DND-41 (cell line): ENCODE data around the gene STEAP4.

Source experiments
- ATAC-seq: fragments of 200-7000 bp; cut with Tn5 transposase; 3 replicates; pipeline ENCODE4 v1.9.1; 2021; ENCODE audit warnings: low read depth; ENCODE audit not compliant: insufficient read depth
- DNase-seq: peaks from one replicate; pipeline ENCODE4 v3.0.0-alpha.2; 2020
- H2AFZ ChIP-seq: 2 replicates; pipeline ENCODE4 v1.6.0; 2012; ENCODE audit warnings: low read depth, low read length
- H3K27ac ChIP-seq: 2 replicates; pipeline ENCODE4 v1.5.1; 2012; ENCODE audit warnings: low read length, inconsistent platforms
- H3K27me3 ChIP-seq: fragments of 200-600 bp; sonication (generic); 2 replicates; pipeline ENCODE4 v1.6.0; 2012; ENCODE audit warnings: low read length, mild to moderate bottlenecking, inconsistent platforms; ENCODE audit not compliant: insufficient read depth, poor library complexity
- H3K36me3 ChIP-seq: 2 replicates; pipeline ENCODE4 v1.5.1; 2012; ENCODE audit warnings: low read length, inconsistent platforms; ENCODE audit not compliant: insufficient read depth
- H3K4me1 ChIP-seq: 2 replicates; pipeline ENCODE4 v1.5.1; 2012; ENCODE audit warnings: mild to moderate bottlenecking, low read length; ENCODE audit not compliant: insufficient read depth
- H3K4me2 ChIP-seq: 2 replicates; pipeline ENCODE4 v1.6.0; 2012; ENCODE audit warnings: mild to moderate bottlenecking, moderate library complexity, low read length, inconsistent platforms; ENCODE audit not compliant: insufficient read depth
- H3K4me3 ChIP-seq, 2 experiments: fragments of 200-600 bp in 1 of 2; shearing (Covaris generic) in 1 of 2; 2 replicates each; pipeline ENCODE4 v1.5.1; 2012 to 2016; ENCODE audit warnings: inconsistent platforms in 2 of 2, low read length in 2 of 2, mild to moderate bottlenecking in 2 of 2, low read depth in 1 of 2, moderate library complexity in 1 of 2
- H3K79me2 ChIP-seq: 2 replicates; pipeline ENCODE4 v1.6.0; 2012; ENCODE audit warnings: low read length, inconsistent platforms; ENCODE audit not compliant: insufficient read depth
- H3K9ac ChIP-seq: 2 replicates; pipeline ENCODE4 v1.6.0; 2012; ENCODE audit warnings: low read depth, mild to moderate bottlenecking, inconsistent platforms, low read length, moderate library complexity
- H3K9me3 ChIP-seq: 2 replicates; pipeline ENCODE4 v1.5.1; 2012; ENCODE audit warnings: low read length, moderate library complexity, mild to moderate bottlenecking, inconsistent platforms; ENCODE audit not compliant: insufficient read depth, severe bottlenecking
- H4K20me1 ChIP-seq: 2 replicates; pipeline ENCODE4 v1.6.0; 2012; ENCODE audit warnings: low read length; ENCODE audit not compliant: insufficient read depth
- EZH2 ChIP-seq: IDR thresholded peaks from 3 replicates; pipeline ENCODE4 v1.6.1; 2012; ENCODE audit warnings: borderline replicate concordance, low read depth, mild to moderate bottlenecking, moderate library complexity, low read length, inconsistent platforms; ENCODE audit not compliant: severe bottlenecking
- TF ChIP-seq, protein P1 (sequence below): IDR thresholded peaks from 2 replicates; pipeline ENCODE4 v1.5.1; 2012; ENCODE audit warnings: borderline replicate concordance, low read length, moderate library complexity, mild to moderate bottlenecking; ENCODE audit not compliant: poor library complexity, severe bottlenecking; ENCODE audit errors: extremely low read depth

STEAP4 gene

DNA sequence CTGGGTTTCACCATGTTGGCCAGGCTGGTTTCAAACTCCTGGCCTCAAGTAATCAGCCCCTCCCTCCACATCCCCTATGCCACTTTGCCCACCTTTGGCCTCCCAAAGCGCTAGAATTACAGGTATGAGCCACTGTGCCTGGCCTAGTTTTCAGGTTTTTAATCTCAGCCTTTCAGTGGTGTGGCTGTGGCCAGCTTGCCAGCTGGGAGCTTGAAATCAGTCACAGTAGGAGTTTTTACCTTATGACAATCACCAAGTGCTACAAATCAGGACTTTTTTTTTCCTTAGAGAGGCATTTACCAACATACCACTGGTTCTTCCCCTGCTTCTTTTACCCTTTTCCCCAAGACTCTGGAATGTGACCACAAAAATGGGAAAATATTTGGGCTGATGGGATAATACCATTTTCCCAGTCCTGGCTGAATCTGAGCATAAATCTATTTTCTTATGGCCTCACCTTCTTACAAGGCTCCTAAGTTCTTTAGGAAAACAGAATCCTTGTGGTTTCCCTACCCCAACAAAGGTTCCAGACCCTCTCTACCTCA is 6.2 kb downstream of the STEAP4 start:
- H3K4me1 ChIP-seq: no peaks in the 10 kb centered on the region
- no peak for ATAC-seq

DNA sequence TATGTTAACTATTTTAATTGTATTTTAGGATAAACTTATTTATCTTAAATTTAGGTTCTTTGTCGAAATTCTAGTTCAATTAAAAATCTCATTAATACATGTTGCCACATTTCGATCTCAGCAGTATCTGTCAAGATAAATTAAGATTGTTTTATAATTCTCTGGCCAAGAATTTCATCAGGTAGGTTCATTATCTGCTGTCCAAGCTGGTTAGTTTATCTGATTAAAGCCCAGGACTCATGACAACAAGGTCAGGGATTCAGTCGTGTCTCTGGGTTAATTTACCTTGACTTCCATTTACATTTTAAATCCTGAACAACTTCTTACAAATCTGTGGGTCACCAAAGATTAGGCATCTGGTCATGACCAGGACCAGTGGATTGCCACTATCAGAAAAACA is 7.6 kb downstream of the STEAP4 start:
- H3K9ac ChIP-seq: no peak overlapping the region
- ATAC-seq (no peak), DNase-seq (no peak)
- no peak for TF ChIP-seq EZH2
- TF ChIP-seq, protein P1, sequence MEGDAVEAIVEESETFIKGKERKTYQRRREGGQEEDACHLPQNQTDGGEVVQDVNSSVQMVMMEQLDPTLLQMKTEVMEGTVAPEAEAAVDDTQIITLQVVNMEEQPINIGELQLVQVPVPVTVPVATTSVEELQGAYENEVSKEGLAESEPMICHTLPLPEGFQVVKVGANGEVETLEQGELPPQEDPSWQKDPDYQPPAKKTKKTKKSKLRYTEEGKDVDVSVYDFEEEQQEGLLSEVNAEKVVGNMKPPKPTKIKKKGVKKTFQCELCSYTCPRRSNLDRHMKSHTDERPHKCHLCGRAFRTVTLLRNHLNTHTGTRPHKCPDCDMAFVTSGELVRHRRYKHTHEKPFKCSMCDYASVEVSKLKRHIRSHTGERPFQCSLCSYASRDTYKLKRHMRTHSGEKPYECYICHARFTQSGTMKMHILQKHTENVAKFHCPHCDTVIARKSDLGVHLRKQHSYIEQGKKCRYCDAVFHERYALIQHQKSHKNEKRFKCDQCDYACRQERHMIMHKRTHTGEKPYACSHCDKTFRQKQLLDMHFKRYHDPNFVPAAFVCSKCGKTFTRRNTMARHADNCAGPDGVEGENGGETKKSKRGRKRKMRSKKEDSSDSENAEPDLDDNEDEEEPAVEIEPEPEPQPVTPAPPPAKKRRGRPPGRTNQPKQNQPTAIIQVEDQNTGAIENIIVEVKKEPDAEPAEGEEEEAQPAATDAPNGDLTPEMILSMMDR: no peak
- H3K4me3 ChIP-seq: no peak overlapping the region
- no peaks in the 10 kb centered on the region for H4K20me1 ChIP-seq
- H3K36me3 ChIP-seq: no peaks in the 10 kb centered on the region
- no peak overlapping the region for H3K27ac ChIP-seq
- no peaks in the 10 kb centered on the region for H3K79me2 ChIP-seq
- H3K9me3 ChIP-seq: no peaks in the 10 kb centered on the region
- H3K4me2 ChIP-seq: no peak overlapping the region
- no peak overlapping the region for H2AFZ ChIP-seq
- H3K4me1 ChIP-seq: no peaks in the 10 kb centered on the region
- H3K27me3 ChIP-seq: no peaks in the 10 kb centered on the region

More for the DNA sequence above, 6.2 kb downstream of the STEAP4 start:
- Histone ChIP-seq H3K4me3 (no peak overlapping the region), H3K9ac (no peak overlapping the region), H3K79me2 (no peaks in the 10 kb centered on the region), H3K27me3 (no peaks in the 10 kb centered on the region), H3K36me3 (no peaks in the 10 kb centered on the region), H4K20me1 (no peaks in the 10 kb centered on the region), H3K27ac (no peak overlapping the region), H3K9me3 (no peaks in the 10 kb centered on the region), H2AFZ (no peak overlapping the region), H3K4me2 (no peak overlapping the region)
- no peak for DNase-seq
- TF ChIP-seq EZH2: no peak
- TF ChIP-seq, protein P1: no peak

DNA sequence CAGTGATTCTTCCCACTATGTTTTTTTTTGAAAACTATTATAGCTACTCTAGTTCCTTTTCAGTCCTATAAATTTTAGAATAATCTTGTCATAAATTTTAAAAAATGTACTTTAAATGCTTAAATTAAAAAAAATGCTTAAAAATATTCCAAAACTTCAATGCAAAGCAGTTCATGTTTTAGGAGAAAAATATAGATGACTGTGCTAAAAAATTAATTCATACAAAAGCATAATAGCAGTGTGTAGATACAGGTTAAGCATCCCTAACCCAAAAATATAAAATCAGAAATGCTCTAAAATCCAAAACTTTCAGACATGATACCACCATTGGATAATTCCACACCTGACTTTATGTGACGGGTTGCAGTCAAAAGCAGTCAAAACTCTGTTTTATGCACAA is 12.8 kb downstream of the STEAP4 start:
- no peak overlapping the region for H2AFZ ChIP-seq
- no peak overlapping the region for H3K27ac ChIP-seq
- H3K4me2 ChIP-seq: no peak overlapping the region
- no peaks in the 10 kb centered on the region for H3K36me3 ChIP-seq
- H4K20me1 ChIP-seq: no peaks in the 10 kb centered on the region
- no peak for DNase-seq
- H3K27me3 ChIP-seq: no peaks in the 10 kb centered on the region
- H3K4me3 ChIP-seq: no peak overlapping the region
- TF ChIP-seq, protein P1: no peak
- TF ChIP-seq EZH2: no peak
- no peaks in the 10 kb centered on the region for H3K9me3 ChIP-seq
- no peaks in the 10 kb centered on the region for H3K79me2 ChIP-seq
- no peak for ATAC-seq
- no peak overlapping the region for H3K9ac ChIP-seq
- H3K4me1 ChIP-seq: no peaks in the 10 kb centered on the region
